Measurements from ENCODE around the gene FSTL4. TPM values are rescaled to one million over a fixed set of nuclear protein-coding genes. Genes with fewer than 3 reads are reported as not detected.

Gene FSTL4
- total RNA-seq, 4 donors from 2014 or later, result 0.22 to 0.47 (median 0.27) TPM; not detected in 1

GRCh38 chr5:133363807-133364587 lies 248.3 kb downstream of the FSTL4 start:
- no peak overlapping the region for H3K27ac ChIP-seq
- no peaks in the 10 kb centered on the region for H3K9me3 ChIP-seq
- ATAC-seq, result no peak
- TF ChIP-seq EP300 (IDR thresholded peaks at IDR 0.05) (no peak), CTCF (IDR thresholded peaks at IDR 0.05) (no peak), POLR2A (IDR thresholded peaks at IDR 0.05) (no peak), POLR2AphosphoS5 (IDR thresholded peaks at IDR 0.05) (no peak)
- peaks cover 11% of the 10 kb centered on the region for H3K27me3 ChIP-seq
- 60 to 65% methylated on average over 2 to 5 of the region's 10 CpGs for WGBS, 2 donors (ENCODE audit: low coverage in 1 of 2)
- no peak overlapping the region for H3K4me3 ChIP-seq
- H3K36me3 ChIP-seq, result no peaks in the 10 kb centered on the region
- no peaks in the 10 kb centered on the region for H3K4me1 ChIP-seq

- TF ChIP-seq CTCF (IDR thresholded peaks at IDR 0.05), result no peak
- TF ChIP-seq POLR2A (IDR thresholded peaks at IDR 0.05), result no peak
- ATAC-seq, result no peak
- WGBS, 2 donors (ENCODE audit: low coverage in 1 of 2), result 65 to 92% methylated on average over 4 to 7 of the region's 7 CpGs
- H3K27ac ChIP-seq, result no peak overlapping the region
- H3K36me3 ChIP-seq, result no peaks in the 10 kb centered on the region
- no peaks in the 10 kb centered on the region for H3K4me1 ChIP-seq
- no peak overlapping the region for H3K4me3 ChIP-seq
- no peaks in the 10 kb centered on the region for H3K9me3 ChIP-seq
- peaks cover 7% of the 10 kb centered on the region for H3K27me3 ChIP-seq
Observed at GRCh38 chr5:133362438-133362837, 249.9 kb downstream of the FSTL4 start.

- ATAC-seq, result no peak
- TF ChIP-seq CTCF (IDR thresholded peaks at IDR 0.05) (no peak), POLR2AphosphoS5 (IDR thresholded peaks at IDR 0.05) (no peak), EP300 (IDR thresholded peaks at IDR 0.05) (no peak), POLR2A (IDR thresholded peaks at IDR 0.05) (no peak)
- WGBS, 2 donors (ENCODE audit: low coverage in 1 of 2), result 83 to 95% methylated on average over 1 of the region's 1 CpG
Observed at GRCh38 chr5:133361922-133362321, 250.4 kb downstream of the FSTL4 start.

GRCh38 chr5:133360693-133361472 lies 251.5 kb downstream of the FSTL4 start:
- no peak for TF ChIP-seq POLR2AphosphoS5 (IDR thresholded peaks at IDR 0.05)
- TF ChIP-seq EP300 (IDR thresholded peaks at IDR 0.05), result no peak
- no peak for TF ChIP-seq POLR2A (IDR thresholded peaks at IDR 0.05)
- no peak for TF ChIP-seq CTCF (IDR thresholded peaks at IDR 0.05)
- Histone ChIP-seq H3K36me3 (no peaks in the 10 kb centered on the region), H3K4me1 (no peaks in the 10 kb centered on the region), H3K9me3 (no peaks in the 10 kb centered on the region), H3K27me3 (peaks cover 7% of the 10 kb centered on the region), H3K4me3 (no peak overlapping the region), H3K27ac (no peak overlapping the region)
- ATAC-seq, result no peak
- 44 to 48% methylated on average over 14 to 18 of the region's 18 CpGs for WGBS, 2 donors (ENCODE audit: low coverage in 1 of 2)

More at GRCh38 chr5:133361922-133362321, 250.4 kb downstream of the FSTL4 start:
- no peak overlapping the region for H3K4me3 ChIP-seq
- H3K4me1 ChIP-seq, result no peaks in the 10 kb centered on the region
- H3K27ac ChIP-seq, result no peak overlapping the region
- H3K36me3 ChIP-seq, result no peaks in the 10 kb centered on the region
- no peaks in the 10 kb centered on the region for H3K9me3 ChIP-seq
- H3K27me3 ChIP-seq, result peaks cover 7% of the 10 kb centered on the region
